ENCODE measurements around the gene CDH7.

GRCh38 chr18:65790604-65791003, 39.8 kb downstream of the CDH7 start:
- TF ChIP-seq, protein P1, sequence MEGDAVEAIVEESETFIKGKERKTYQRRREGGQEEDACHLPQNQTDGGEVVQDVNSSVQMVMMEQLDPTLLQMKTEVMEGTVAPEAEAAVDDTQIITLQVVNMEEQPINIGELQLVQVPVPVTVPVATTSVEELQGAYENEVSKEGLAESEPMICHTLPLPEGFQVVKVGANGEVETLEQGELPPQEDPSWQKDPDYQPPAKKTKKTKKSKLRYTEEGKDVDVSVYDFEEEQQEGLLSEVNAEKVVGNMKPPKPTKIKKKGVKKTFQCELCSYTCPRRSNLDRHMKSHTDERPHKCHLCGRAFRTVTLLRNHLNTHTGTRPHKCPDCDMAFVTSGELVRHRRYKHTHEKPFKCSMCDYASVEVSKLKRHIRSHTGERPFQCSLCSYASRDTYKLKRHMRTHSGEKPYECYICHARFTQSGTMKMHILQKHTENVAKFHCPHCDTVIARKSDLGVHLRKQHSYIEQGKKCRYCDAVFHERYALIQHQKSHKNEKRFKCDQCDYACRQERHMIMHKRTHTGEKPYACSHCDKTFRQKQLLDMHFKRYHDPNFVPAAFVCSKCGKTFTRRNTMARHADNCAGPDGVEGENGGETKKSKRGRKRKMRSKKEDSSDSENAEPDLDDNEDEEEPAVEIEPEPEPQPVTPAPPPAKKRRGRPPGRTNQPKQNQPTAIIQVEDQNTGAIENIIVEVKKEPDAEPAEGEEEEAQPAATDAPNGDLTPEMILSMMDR (IDR thresholded peaks at IDR 0.05; ENCODE audit: low read depth, low read length, poor library complexity, severe bottlenecking), result no peak
- no peak for TF ChIP-seq EZH2phosphoT487 (IDR thresholded peaks at IDR 0.05; ENCODE audit: borderline replicate concordance, low read length)

Measured in DOHH2 (cell line).